ENCODE results near the gene POLD1. TPM values are rescaled to one million over a fixed set of nuclear protein-coding genes. Genes with fewer than 3 reads are reported as not detected.

The POLD1 gene
- polyA plus RNA-seq, 3 donors, result 9.3 to 22.4 (median 15.6) TPM

- peak overlapping the region; percentile 25 for H3K4me2 ChIP-seq (replicated peaks; ENCODE audit: extremely low read depth, low read length, poor library complexity, severe bottlenecking)
Observed at GRCh38 chr19:50419580-50420035, 35.5 kb downstream of the POLD1 start.

GRCh38 chr19:50420127-50420526 lies 36.0 kb downstream of the POLD1 start:
- Histone ChIP-seq H3K4me3 (replicated peaks in 1 of 3; ENCODE audit: low read depth in 2 of 3, low read length in 3 of 3) (peak overlapping the region in 1 of 3 experiments; percentile 30), H3K36me3 (replicated peaks in 1 of 2; ENCODE audit: control insufficient read depth in 1 of 2, insufficient read depth in 2 of 2, low read length in 2 of 2) (no peaks in the 10 kb centered on the region), H2AFZ (ENCODE audit: insufficient read depth, low read depth, low read length, poor library complexity, severe bottlenecking) (no peak overlapping the region), H3K4me2 (replicated peaks; ENCODE audit: extremely low read depth, low read length, poor library complexity, severe bottlenecking) (no peak overlapping the region), H3K79me2 (ENCODE audit: insufficient read depth, low read length) (no peaks in the 10 kb centered on the region), H3K4me1 (ENCODE audit: control insufficient read depth in 1 of 2, insufficient read depth in 2 of 2, low read length in 2 of 2) (peaks cover 35 to 41% of the 10 kb centered on the region in 2 donors), H3K27ac (ENCODE audit: low read depth in 1 of 2, low read length in 2 of 2) (no peak overlapping the region), H3K27me3 (ENCODE audit: control insufficient read depth in 2 of 2, insufficient read depth in 2 of 2, low read length in 2 of 2) (peaks cover 5 to 21% of the 10 kb centered on the region in 2 donors), H3K9ac (ENCODE audit: insufficient read depth, low read length, poor library complexity, severe bottlenecking) (no peak overlapping the region), H4K20me1 (ENCODE audit: insufficient read depth, low read length) (no peaks in the 10 kb centered on the region), H3K9me3 (replicated peaks in 1 of 2; ENCODE audit: control insufficient read depth in 1 of 2, insufficient read depth in 1 of 2, low read length in 2 of 2) (no peaks in the 10 kb centered on the region)
- H3K36me3 Mint-ChIP-seq, result peaks cover 0 to 8% of the 10 kb centered on the region in 2 donors
- H3K27me3 Mint-ChIP-seq (ENCODE audit: low read depth in 3 of 3), result peaks cover 26 to 30% (median 27%) of the 10 kb centered on the region in 3 donors
- TF ChIP-seq, protein P1, sequence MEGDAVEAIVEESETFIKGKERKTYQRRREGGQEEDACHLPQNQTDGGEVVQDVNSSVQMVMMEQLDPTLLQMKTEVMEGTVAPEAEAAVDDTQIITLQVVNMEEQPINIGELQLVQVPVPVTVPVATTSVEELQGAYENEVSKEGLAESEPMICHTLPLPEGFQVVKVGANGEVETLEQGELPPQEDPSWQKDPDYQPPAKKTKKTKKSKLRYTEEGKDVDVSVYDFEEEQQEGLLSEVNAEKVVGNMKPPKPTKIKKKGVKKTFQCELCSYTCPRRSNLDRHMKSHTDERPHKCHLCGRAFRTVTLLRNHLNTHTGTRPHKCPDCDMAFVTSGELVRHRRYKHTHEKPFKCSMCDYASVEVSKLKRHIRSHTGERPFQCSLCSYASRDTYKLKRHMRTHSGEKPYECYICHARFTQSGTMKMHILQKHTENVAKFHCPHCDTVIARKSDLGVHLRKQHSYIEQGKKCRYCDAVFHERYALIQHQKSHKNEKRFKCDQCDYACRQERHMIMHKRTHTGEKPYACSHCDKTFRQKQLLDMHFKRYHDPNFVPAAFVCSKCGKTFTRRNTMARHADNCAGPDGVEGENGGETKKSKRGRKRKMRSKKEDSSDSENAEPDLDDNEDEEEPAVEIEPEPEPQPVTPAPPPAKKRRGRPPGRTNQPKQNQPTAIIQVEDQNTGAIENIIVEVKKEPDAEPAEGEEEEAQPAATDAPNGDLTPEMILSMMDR (IDR thresholded peaks at IDR 0.05), result no peak
- intact Hi-C loops (cut with micrococcal nuclease), result no loop called here
- H3K4me1 Mint-ChIP-seq, result peaks cover 26% of the 10 kb centered on the region
- H3K27ac Mint-ChIP-seq, result no peak overlapping the region
- peak overlapping the region in 1 of 2 donors; percentile 35 for H3K4me3 Mint-ChIP-seq
- no peak for DNase-seq
- WGBS (ENCODE audit: insufficient coverage), result 20% methylated on average over 1 of the region's 3 CpGs
- H3K9me3 Mint-ChIP-seq, result peaks cover 0 to 5% (median 2%) of the 10 kb centered on the region in 7 donors

More at GRCh38 chr19:50419580-50420035, 35.5 kb downstream of the POLD1 start:
- no peaks in the 10 kb centered on the region for H3K36me3 ChIP-seq (replicated peaks in 1 of 2; ENCODE audit: control insufficient read depth in 1 of 2, insufficient read depth in 2 of 2, low read length in 2 of 2)
- intact Hi-C loops (cut with micrococcal nuclease), result loop anchor here in 1 of 2 donors (5.0 kb wide), 1 partner anchor 42 kb away; the partner anchor contains the start of gene NR1H2
- peaks cover 32% of the 10 kb centered on the region for H3K4me1 Mint-ChIP-seq
- H3K4me1 ChIP-seq (ENCODE audit: control insufficient read depth in 1 of 2, insufficient read depth in 2 of 2, low read length in 2 of 2), result peaks cover 40 to 47% of the 10 kb centered on the region in 2 donors
- no peak overlapping the region for H3K27ac ChIP-seq (ENCODE audit: low read depth in 1 of 2, low read length in 2 of 2)
- peaks cover 5 to 21% of the 10 kb centered on the region in 2 donors for H3K27me3 ChIP-seq (ENCODE audit: control insufficient read depth in 2 of 2, insufficient read depth in 2 of 2, low read length in 2 of 2)
- peak overlapping the region; percentile 12 for H3K9ac ChIP-seq (ENCODE audit: insufficient read depth, low read length, poor library complexity, severe bottlenecking)
- peak overlapping the region; percentile 76 to 84 for H3K4me3 Mint-ChIP-seq
- H3K9me3 Mint-ChIP-seq, result peaks cover 0 to 5% (median 2%) of the 10 kb centered on the region in 7 donors
- peak overlapping the region in 3 of 7 donors; percentile 7 to 79 (median 58) for H3K27ac Mint-ChIP-seq
- H3K36me3 Mint-ChIP-seq, result peaks cover 0 to 8% of the 10 kb centered on the region in 2 donors
- no peaks in the 10 kb centered on the region for H3K79me2 ChIP-seq (ENCODE audit: insufficient read depth, low read length)
- peak in 1 of 3 donors; percentile 2 for DNase-seq
- TF ChIP-seq, protein P1 (IDR thresholded peaks at IDR 0.05), result no peak
- H2AFZ ChIP-seq (ENCODE audit: insufficient read depth, low read depth, low read length, poor library complexity, severe bottlenecking), result no peak overlapping the region
- H3K4me3 ChIP-seq (replicated peaks in 1 of 3; ENCODE audit: low read depth in 2 of 3, low read length in 3 of 3), result peak overlapping the region in 1 of 3 experiments; percentile 30
- H4K20me1 ChIP-seq (ENCODE audit: insufficient read depth, low read length), result no peaks in the 10 kb centered on the region
- peaks cover 26 to 30% (median 27%) of the 10 kb centered on the region in 3 donors for H3K27me3 Mint-ChIP-seq (ENCODE audit: low read depth in 3 of 3)
- H3K9me3 ChIP-seq (replicated peaks in 1 of 2; ENCODE audit: control insufficient read depth in 1 of 2, insufficient read depth in 1 of 2, low read length in 2 of 2), result no peaks in the 10 kb centered on the region
- WGBS (ENCODE audit: insufficient coverage), result 13% methylated on average over 2 of the region's 8 CpGs

All from CD14-positive monocyte (primary cell).